HG02759 (cell line): ENCODE data around the gene SQSTM1.

Source experiments
- ATAC-seq: cut with Tn5 transposase; IDR thresholded peaks from one replicate; pipeline ENCODE4 v1.9.1; 2021; ENCODE audit warnings: mild to moderate bottlenecking, moderate library complexity; ENCODE audit not compliant: unreplicated experiment

SQSTM1 gene

DNA sequence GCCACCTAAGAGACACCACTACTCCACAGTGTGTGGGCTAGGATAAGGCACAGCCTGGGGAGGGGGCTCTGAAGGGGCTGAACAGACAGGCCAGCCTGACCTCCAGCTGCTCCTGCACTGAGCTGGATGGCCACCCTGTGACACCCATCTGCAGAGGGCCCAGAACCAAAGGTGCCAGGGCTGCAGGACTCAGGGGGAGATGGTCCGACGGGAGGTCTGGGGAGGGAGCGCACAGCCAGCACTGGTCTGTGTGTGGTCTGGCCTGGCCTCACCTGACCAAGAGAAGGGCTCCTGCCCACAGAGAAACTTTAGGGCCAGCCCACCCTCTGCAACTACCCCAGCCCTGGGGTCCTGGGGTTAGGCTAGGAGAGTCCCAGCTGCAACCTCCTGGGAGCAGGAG is 26.1 kb upstream of the SQSTM1 start:
- ATAC-seq: no peak

DNA sequence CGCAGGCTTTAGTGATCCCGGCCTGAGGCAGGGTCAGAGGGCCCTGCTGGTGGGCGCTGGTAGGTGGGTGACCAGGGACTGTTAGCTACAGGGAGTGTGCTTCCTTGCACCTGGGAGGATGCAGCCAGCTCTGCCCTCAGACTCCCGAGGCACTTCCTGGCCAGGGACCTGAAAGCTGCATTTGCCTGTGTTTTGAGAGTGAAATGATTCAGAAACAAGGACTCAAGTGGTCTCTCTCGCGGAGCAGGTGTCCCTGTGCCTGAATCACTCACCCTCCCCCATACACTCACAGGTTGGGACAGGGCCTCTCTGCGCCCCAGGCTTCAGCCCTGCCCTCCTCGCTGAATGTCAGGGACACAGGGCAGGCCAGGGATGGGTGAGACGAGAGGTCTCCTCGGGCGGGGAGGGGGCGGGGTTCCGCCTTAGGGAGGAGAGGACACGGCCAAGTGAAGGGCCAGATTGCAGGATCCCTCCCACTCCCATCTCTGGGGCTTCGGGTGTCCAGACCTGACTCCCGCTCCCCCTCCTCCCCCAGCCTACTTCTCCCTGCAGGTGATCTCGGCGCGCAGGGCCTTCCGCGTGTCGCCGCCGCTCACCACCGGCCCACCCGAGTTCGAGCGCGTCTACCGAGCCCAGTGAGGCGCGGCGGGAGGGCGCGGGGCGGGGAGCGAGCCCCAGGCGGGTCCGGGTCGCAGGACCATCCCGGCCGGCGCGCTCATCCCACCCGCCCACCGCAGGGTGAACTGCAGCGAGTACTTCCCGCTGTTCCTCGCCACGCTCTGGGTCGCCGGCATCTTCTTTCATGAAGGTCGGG is 25.4 kb upstream of the SQSTM1 start:
- peak; percentile 0 for ATAC-seq

DNA sequence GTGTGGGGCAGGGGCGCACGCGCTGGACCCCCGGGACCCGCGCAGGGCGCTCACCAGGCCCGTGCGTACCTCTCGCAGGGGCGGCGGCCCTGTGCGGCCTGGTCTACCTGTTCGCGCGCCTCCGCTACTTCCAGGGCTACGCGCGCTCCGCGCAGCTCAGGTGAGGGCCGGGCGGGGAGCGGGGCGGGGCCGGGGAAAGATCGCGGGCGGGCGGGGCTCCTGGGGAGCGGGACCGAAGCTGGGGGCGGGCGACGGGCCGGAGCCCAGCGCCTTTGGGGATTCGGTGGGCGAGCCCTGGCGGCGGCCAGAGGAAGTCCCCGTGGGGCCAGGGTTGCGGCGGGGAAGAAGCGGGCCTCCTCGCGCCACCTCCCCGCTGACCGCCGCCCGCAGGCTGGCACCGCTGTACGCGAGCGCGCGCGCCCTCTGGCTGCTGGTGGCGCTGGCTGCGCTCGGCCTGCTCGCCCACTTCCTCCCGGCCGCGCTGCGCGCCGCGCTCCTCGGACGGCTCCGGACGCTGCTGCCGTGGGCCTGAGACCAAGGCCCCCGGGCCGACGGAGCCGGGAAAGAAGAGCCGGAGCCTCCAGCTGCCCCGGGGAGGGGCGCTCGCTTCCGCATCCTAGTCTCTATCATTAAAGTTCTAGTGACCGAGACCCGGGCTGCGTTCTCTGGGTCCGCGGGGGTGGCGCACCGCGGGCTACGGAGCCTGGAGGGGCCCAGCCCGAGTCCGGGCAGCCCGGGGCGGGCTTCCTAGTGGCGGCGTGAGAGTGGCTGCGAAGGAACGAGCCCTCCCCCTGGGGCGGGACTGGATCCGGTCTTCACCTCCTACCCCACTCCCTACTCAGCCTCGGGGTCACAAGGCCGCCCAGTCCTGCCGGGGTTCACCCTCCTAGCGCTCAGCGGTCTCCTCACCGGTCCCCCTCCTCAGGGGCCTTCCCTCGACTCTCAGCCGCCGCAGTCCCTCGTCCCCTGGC is 24.6 kb upstream of the SQSTM1 start:
- peak; percentile 79 for ATAC-seq

DNA sequence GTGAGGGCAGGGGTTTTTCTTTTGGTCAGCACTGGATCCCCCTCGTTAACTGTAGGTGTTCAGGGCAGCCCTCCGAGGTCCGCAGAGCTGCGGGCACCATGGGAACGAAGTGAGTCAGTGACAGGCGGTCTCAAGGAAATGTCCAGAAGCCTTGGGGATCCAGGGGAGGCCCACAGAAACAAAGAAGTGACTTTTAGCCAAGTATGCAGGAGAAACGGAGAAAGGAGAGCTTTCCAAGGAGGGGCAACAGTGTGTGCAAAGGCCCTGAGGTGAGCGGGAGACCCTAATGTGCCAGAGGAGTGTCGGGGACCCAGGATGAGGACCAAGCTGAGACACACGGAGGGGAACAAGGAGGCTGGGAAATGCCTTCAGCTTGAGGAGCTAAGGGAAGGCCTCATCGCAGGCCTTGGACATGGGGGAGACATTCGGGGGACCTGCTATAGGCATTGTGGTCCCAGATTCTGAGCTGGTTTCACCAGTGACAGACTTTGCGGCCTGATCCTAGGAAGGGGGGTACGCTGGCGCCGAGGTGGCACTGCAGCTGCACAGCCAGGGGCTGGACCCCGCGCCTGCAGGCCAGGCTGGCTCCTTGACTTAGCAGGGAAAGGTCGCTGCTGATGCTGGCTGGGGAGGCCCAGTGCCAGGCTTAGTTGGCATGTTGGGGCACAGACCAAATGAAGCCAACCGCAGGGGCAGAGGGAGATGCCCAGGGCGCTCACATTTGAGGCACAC is 23.7 kb upstream of the SQSTM1 start:
- no peak for ATAC-seq

DNA sequence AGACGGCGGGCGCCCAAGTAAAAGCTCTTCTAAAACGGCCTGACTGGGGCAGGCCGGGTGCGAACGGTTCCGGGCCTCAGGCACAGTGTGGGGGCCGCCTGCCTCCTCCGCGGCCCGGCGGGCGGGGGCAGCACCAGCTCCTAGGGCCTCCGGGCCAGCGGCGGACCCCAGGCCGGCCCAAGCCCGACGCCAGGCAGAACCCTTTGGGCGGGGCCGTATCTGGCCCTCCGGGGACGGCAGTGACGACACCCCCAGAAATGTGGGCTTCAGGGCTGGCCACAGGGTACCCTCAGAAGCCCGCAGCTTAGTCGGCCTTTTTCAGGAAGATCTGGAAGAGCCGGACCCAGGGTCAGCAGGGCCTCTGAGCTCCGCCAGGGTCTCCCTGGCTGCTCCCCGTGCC is 23.0 kb upstream of the SQSTM1 start:
- ATAC-seq: no peak

DNA sequence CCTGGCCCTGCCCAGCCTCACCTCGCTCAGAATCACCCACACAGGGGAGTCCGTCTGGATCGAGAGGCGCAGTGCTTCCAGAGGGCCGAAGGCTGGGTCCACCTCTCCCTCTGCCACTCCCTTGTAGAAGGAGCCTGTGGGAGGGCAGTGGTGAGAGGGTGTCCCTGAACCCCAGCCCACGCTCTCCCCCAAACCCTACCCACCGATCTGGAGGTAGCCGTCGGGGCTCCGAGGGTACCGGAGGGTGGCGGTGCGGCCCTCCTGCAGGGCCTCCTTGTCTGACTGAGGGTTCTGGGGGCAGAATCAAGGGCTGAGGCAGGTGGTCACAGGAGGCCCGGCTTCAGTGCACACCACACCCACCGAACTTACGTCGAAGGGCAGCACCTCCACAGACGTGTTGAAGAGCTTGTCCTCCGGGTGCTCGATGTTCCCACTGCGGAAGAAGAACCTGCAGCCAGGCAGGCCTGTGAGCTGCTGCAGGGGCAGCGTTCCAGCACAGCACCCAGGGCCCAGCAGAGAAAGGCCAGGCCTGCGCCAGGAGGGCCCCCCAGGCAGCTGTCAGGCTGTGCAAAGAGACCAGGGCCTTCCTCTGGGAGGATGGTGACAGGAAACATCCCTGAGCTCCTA is 22.4 kb upstream of the SQSTM1 start:
- no peak for ATAC-seq

DNA sequence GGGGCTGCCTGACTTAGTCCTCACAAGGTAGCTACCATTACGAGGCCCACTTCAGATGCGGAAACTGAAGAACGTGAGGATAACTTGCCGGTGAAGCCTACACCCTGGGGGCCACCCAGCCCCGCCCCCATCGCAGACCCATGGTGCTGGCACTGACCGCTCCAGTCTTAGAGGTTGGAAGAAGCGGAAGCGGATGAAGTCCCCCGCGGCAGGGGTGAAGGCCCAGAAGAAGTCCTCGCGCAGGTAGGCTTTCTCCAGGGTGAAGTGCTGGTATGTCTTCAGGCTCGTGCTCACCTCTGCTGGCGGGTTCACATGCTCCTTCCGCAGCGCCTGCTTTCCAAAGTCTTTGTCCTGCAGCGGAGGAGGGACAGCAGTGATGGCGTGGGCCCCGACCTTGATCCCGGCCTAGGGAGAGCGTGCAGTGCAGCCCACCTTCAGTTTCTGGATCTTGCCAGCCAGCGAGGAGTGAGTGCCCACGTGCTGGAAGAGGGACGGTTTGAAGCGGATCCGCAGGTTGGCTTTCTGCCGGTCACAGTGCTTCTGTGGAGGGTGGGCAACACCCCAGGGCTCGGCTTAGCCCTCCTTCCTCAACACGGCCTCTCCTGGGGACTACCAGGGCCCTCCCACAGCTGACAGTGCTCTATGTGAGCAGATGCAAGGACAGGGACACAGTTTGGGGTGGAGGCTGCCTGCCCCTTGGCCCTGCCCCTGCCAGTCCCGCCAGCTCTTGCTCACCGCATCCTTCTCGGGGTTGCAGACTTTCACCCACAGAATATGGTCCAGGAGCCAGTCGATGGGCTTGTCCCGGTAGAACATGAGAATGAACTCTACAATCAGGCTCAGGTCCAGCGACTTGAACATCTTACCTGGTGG is 21.7 kb upstream of the SQSTM1 start:
- ATAC-seq: no peak

DNA sequence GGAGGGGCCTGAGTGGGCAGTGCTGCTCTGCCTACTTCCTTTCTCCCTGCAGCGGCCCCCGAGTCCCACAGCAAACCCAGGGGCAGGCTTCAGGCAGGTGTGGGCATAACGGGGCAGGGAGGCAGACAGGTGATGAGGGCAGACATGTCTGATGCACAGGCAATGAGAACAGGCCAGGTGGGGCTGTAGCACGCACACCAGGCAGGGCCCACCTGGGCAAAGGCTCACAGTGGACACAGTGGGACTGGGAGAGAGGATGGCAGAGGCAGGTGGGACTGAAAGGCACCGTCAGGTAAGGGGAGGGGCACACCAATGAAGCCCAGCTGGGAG is 21.1 kb upstream of the SQSTM1 start:
- no peak for ATAC-seq

DNA sequence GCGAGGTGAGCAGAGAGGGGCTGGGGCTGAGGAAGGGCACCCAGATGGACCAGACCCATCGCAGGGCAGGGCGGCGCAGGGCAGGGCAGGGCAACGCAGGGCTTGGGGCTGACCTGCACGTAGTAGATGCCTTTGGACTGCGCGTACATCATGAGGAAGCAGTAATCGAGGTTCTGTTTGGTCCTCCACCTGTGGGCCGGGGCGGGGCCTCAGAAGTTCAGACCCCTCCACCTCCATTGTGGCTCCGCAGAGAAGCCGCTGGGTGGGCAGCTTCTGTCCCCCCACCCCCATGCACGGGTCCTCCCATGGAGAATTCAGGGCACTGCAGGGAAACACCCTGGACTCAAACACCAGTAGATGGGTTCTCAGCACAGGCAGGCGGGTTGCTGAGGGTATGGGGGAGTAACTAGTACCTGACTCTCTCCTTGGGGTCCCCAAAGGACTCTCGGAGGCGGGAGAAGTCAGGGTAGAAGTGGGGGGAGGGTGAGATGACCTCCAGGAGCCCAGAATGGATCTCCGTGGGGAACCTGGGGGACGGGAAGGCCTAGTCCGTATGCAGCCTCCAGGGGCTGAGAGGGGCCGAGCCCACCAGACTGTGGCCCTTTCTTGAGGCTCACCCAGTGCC is 20.5 kb upstream of the SQSTM1 start:
- ATAC-seq: no peak

DNA sequence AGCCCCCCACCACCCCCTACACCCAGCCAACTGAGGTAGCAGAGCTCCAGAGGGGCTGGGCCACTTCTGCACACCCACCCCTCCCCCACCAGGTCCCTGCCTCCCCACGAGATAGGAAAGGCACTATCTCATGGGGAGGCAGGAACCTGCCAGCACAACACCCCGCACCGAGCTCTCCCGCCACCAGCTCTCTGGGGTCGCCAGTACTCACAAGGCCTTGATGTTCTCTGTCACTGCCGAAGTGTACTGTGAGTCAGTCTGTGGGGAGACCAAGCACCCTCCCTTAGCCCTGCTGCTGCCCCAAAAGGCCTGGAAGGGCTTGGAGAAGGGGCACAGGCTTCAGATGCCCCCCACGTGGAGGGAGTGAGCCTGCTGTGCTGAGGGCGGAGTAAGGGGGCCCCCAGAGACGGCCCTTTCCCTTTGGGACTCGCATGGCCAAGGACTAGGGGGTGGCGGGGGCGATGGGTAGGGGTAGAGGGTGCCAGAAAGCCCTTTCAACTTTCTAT is 20.0 kb upstream of the SQSTM1 start:
- no peak for ATAC-seq

DNA sequence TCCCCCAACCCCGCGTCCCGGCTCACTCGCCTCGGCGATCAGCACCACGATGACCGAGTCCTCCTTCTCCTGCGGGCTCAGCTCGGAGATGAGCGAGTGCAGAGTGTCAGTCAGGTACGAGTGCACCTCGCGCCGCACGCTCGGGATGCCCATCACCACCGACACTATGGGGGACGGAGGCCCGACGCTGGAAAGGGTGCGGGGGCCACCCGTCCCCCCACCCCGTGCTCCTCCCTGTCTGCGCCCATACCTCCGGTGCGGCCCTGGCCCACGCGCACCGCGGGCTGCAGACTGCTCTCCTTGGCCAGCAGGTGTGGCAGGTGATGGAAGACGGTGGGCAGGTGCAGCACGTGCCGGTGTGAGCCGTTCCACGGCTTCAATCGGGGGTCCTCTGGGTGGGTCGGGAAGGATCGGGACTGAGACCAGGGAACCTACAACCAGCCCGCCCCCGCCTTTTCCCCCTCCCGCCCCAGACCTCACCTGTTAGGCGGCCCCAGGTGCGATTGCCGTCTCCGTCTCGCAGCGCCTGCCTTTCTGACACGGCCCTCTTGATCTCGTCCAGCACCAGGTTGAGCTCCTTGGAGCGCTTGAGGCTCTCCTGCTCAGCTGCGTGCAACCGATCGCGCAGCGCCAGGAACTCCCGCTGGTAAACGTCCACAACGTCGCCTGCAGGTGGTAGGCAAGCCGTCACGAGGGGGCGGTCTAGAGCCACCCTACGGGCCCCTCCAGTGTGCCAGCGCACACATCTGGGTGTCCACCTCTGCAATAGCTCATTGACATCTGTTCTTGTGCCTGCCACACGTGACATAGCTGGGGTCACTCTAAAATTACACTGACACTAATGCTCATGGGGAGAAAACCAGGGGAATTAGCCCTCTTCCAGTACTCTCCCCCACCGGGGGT is 19.1 kb upstream of the SQSTM1 start:
- peak; percentile 40 for ATAC-seq

DNA sequence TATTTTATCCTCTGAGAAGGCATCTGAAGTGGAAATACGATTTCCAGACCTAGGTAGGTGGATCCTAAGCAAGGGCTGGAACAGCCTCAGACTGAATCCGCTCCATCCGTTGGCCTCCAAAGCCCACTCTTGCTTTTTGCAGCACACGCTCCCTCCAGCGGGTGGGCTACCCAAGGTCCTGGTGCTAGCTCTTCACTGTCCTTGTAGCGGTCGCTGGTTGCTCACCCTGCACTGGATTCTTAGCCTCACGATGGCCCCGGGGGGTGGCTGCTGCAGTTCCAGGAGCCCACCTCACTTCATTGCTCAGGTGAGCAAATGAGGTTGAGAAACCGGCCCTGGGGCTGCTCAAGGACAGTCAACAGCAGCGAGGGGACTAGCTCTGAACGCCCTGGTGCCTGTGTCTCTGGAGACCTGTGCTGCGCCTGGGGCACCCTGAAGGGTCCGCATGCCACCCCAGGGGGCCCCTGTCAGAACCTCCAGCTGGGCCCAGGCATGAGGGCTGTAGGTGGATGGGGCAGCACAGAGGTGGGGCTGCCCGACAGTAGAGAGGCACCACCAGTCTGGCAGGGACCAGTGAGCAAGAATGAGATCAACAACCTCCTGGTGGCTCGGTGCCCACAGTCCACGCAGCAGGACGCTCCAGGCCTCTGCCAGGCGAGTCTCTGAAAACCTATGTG is 18.4 kb upstream of the SQSTM1 start:
- no peak for ATAC-seq

DNA sequence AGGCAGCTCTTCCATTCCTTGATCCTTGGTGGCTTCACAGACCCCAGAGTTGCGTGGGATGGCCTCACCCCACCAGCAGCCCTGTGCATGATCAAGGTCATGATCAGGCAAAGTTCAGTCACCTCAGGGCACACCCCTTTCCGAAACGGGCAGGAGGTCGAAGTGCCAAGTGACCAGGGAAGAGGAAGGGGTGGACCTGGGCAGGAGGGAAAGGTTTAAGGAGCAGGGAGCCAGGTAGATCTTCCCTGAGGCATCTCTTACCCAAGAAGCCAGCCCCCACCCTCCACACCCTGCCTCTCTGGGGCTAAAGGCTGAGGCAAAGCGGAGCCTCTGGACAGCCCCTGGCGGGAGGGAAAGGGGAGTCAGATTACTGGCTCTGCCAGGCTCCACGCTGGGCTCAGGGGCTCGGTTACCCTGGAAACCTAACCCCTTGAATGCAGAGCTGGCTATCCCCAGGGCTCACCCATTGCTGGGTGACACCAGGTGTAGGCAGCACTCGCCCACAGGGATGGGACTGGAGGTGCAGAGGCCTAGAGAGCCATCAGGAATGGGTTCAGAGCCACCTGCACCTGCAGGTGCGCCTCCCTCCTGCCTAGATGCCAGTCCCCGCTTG is 17.6 kb upstream of the SQSTM1 start:
- ATAC-seq: no peak

DNA sequence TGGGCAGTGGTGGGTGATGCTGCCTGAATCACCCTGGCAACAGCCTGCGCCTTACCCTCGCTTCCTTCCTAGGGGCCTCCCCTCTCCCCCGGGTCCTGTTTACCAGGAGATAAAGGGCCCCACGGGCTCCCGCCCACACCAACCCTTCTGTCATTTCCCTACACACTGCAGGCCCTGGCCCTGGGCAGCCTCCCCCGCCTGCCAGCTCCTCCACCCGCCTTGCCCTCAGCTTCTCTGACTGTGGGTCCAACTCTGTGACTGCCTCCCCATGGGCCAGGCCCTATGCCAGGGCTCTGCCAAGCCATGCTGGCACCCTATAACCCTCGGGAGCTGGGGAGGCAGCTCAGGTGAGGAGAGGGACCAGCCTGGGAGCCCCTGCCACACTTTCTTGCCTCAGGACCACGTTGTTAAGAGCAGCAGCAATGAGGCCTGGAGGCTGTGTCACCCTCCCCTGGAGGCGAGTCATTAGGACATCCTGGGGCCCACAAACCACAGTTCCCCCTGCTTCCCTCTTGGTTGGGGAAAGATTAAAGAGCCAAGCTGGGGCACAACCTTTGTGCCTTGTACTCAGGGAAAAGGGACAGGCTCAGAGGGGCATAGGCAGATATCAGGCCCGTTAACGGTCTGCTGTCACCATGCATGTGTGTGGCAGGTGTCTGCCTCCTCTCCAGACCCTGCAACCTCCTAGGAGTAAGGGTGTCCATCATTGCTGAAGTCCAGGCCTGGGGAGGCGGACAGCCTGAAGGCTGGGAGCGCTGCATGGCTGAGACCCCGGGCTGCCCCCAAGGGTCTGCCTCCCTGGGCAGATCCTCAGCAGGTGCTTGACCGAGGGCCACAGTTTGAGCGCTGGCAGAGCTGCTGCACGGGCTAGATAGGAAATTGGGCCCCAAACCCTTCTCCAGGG is 16.8 kb upstream of the SQSTM1 start:
- ATAC-seq: no peak

DNA sequence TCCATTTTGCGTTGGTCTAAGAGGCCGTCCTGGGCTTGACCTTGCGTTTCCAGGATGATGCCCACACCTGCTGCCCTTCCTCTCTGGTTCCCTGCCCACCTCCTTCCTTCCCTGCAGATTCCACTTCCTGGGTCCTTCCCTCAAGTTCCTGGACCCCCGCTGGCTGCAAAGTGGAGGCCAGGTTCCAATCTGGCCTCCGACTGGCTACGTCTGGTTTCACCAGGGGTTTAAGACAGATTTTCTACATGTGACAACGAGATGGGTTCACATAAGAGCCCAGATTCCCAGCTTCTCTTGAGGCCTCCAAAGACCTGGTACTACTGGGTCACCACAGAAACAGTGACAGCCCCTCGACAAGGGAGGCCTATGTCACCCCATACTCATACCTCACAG is 16.2 kb upstream of the SQSTM1 start:
- ATAC-seq: no peak

DNA sequence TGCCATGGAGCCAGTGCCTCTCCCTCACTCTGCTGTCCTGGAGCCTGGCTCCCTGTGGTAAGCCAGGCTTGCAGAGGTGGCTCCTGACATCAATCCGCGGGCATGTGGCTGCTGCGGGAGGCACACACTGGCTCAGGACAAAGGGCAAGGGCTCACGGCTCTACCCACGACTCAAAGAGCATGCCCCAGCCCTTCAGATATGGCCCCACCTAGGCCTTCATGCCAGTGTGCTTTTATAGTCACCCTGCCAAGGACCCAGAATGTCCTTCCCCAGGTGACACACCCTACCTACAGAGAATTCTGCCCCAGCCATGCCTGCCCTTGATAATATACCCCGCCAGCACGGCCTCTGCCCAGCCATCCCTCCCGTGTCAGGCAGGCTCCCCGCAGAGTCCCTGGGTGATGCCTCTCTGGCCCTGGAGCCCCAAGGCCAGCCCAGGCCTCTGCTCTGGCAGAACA is 15.6 kb upstream of the SQSTM1 start:
- ATAC-seq: no peak
